ENCODE data around the gene UIMC1. TPM values are rescaled to one million over a fixed set of nuclear protein-coding genes. Genes with fewer than 3 reads are reported as not detected.

Gene UIMC1
- total RNA-seq, 4 donors from 2014 or later, result 18.2 to 31.0 (median 29.2) TPM

DNA sequence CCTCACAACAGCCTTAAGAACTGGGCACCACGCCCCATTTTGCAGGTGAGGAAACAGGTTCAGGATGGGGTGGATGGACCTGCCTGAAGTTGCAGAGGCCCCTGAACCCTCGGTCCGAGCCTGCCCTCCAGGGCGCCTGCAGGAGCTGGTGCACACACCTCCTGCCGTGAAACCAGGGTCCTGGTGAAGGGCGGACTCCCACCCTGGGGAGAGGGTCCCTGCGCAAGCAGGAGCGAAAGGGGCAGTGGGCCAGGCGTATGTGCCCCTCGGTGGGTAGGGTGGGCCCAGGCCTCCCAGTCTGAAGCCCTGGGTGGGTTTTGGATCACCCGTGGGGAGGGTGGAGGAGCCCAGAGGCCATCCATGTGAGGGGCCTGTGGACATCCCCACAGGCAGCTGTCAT, 145.3 kb downstream of the UIMC1 start:
- 77 to 82% methylated on average over 9 to 11 of the region's 11 CpGs for WGBS, 2 donors
- no peak for DNase-seq (ENCODE audit: low spot score in 2 of 2)
- TF ChIP-seq, protein P1, sequence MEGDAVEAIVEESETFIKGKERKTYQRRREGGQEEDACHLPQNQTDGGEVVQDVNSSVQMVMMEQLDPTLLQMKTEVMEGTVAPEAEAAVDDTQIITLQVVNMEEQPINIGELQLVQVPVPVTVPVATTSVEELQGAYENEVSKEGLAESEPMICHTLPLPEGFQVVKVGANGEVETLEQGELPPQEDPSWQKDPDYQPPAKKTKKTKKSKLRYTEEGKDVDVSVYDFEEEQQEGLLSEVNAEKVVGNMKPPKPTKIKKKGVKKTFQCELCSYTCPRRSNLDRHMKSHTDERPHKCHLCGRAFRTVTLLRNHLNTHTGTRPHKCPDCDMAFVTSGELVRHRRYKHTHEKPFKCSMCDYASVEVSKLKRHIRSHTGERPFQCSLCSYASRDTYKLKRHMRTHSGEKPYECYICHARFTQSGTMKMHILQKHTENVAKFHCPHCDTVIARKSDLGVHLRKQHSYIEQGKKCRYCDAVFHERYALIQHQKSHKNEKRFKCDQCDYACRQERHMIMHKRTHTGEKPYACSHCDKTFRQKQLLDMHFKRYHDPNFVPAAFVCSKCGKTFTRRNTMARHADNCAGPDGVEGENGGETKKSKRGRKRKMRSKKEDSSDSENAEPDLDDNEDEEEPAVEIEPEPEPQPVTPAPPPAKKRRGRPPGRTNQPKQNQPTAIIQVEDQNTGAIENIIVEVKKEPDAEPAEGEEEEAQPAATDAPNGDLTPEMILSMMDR (IDR thresholded peaks at IDR 0.05), result no peak
- TF ChIP-seq POLR2A (IDR thresholded peaks at IDR 0.05), result no peak
- H3K4me3 ChIP-seq (ENCODE audit: low read depth, poor library complexity, severe bottlenecking), result no peak overlapping the region
- intact Hi-C loops (cut with DNase I; ENCODE audit: low total_unique reads), result no loop called here

DNA sequence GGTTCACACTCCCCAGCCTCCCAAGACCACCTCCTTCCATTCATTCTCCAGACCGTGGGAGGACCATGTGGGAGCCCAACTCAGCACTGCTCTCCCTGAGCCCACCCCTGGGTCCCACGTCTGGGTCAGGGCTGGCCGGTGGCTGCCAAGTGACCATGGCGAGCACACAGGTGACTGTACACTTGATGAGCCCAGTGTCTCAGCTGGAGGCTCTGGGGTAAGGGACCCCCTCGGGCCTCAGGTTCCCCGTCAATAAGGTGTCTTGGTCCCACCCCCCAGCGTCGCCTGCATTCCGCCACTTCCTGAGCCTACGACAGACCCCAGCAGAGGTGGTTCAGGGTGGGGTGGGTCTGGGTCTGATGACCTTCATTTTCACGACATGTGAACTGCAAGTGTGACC, 146.2 kb downstream of the UIMC1 start:
- intact Hi-C loops (cut with DNase I; ENCODE audit: low total_unique reads), result no loop called here
- TF ChIP-seq, protein P1 (IDR thresholded peaks at IDR 0.05), result no peak
- no peak for TF ChIP-seq POLR2A (IDR thresholded peaks at IDR 0.05)

DNA sequence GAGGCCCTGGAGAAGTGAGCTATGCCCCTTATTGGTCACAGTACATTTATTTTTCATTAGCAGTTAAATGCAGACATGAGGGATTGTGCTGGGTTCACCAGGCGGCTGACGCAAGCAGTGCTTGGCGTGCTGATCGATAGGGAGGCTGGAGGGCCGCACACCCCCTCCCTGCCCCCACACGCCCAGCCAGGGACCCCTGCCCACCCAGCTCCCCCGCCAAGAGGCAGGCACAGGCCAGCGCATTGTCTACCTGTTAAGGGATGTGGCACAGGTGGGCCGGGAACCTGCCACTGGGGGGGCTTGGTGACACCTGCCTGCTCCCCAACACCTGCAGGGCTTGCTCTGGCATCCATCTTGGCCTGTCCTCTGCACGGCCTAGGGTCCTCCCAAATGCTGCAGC, 146.7 kb downstream of the UIMC1 start:
- intact Hi-C loops (cut with DNase I; ENCODE audit: low total_unique reads), result no loop called here
- TF ChIP-seq POLR2A (IDR thresholded peaks at IDR 0.05), result no peak
- TF ChIP-seq, protein P1 (IDR thresholded peaks at IDR 0.05), result no peak
- 67 to 69% methylated on average over 7 to 9 of the region's 10 CpGs for WGBS, 2 donors

More for the DNA sequence above, 146.2 kb downstream of the UIMC1 start:
- H3K4me3 ChIP-seq (ENCODE audit: low read depth, poor library complexity, severe bottlenecking), result no peak overlapping the region
- WGBS, 2 donors, result 61 to 75% methylated on average over 7 to 11 of the region's 11 CpGs
- DNase-seq (ENCODE audit: low spot score in 2 of 2), result no peak

DNA sequence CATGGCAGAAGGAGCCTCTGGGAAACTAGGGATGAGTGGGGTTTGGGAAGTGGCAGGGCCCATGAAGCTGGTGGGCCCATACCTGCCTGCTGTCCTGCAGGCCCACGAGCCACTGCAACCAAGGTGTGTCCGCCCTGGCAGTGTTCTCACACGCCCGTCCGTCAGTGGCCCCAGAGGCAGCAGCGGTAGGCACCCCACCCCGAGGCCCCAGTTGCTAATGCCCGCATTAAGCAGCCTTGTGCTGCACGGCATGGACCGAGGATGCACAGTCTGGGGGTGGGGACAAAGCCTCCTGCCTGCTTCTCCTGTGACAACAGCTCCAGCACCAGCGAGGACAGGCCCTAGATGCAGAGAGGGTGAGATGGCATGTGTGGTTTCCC, 148.7 kb downstream of the UIMC1 start:
- no peak overlapping the region for H3K4me3 ChIP-seq (ENCODE audit: low read depth, poor library complexity, severe bottlenecking)
- TF ChIP-seq, protein P1 (IDR thresholded peaks at IDR 0.05), result no peak
- no peak for TF ChIP-seq POLR2A (IDR thresholded peaks at IDR 0.05)
- no peak for DNase-seq (ENCODE audit: low spot score in 2 of 2)
- 56 to 78% methylated on average over 11 of the region's 11 CpGs for WGBS, 2 donors
- intact Hi-C loops (cut with DNase I; ENCODE audit: low total_unique reads), result no loop called here

More for the DNA sequence above, 146.7 kb downstream of the UIMC1 start:
- no peak for DNase-seq (ENCODE audit: low spot score in 2 of 2)
- H3K4me3 ChIP-seq (ENCODE audit: low read depth, poor library complexity, severe bottlenecking), result no peak overlapping the region

DNA sequence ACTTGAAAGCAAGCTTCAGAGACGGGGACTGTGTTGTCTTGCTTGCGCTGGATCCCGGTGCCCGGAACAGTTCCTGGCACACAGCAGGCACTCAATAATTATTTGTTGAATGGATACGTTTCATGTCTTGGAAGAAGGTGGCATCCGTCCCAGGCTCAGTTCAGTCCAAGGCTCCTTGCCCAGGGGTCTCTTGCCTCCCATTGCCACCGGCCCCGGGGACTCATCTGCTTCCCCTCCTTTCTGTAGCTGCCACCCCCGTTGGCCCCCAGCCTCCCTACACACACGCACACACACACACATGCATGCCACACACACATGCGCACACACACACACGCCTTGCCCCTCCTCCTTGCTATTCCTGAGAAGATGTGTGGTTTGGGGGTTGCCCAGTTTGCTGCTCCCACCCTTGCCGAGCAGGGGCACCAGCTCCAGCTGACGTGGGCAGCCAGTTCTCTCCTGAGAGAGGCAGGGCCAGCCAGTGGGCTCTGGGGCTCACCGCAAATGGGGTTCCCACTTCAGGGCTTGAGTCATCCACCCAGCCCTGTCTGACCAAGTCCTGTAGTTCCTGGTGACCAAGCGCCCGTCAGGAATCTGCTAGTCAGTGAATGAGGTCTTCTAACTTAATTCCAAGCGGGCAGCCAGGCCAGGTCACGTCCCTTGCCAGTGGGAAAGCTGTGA, 149.2 kb downstream of the UIMC1 start:
- intact Hi-C loops (cut with DNase I; ENCODE audit: low total_unique reads), result no loop called here
- TF ChIP-seq, protein P1 (IDR thresholded peaks at IDR 0.05), result no peak
- no peak for TF ChIP-seq POLR2A (IDR thresholded peaks at IDR 0.05)
- DNase-seq (ENCODE audit: low spot score in 2 of 2), result no peak
- 49 to 54% methylated on average over 17 to 18 of the region's 19 CpGs for WGBS, 2 donors
- no peak overlapping the region for H3K4me3 ChIP-seq (ENCODE audit: low read depth, poor library complexity, severe bottlenecking)

DNA sequence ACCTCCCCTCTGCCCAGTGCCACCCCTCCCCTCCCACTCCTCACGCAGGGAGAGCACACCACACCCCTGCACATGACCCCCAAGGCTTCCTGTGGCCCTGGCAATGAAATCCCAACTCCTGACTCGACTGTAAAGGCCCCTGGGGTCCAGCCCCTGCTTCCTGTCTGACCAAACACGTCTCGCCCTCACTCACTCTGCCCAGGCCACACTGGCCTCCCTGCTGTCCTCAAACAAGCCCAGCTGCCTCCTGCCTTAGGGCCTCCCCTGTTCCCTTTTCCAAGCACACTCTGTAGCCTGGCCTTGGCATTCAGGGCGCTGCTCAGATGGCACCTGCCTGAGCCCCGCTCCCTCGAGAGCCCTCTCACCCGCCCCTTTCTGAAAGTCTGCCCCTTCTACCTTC, 149.8 kb downstream of the UIMC1 start:
- intact Hi-C loops (cut with DNase I; ENCODE audit: low total_unique reads), result no loop called here
- no peak overlapping the region for H3K4me3 ChIP-seq (ENCODE audit: low read depth, poor library complexity, severe bottlenecking)
- 52 to 54% methylated on average over 8 of the region's 8 CpGs for WGBS, 2 donors
- no peak for DNase-seq (ENCODE audit: low spot score in 2 of 2)
- TF ChIP-seq, protein P1 (IDR thresholded peaks at IDR 0.05), result no peak
- no peak for TF ChIP-seq POLR2A (IDR thresholded peaks at IDR 0.05)

All from lower leg skin (tissue), 4 donors.